A549 (cell line): ENCODE measurements around the gene NCAPH2.
"Not testable (repeated sequence)": the region's sequence is repeated elsewhere in the genome, so short reads cannot be mapped to it uniquely, and the experiment has no call there.

ENCODE experiments used
- CTCF ChIP-seq: fragments of >200 bp; sonication (Bioruptor Twin); formaldehyde crosslinking; IDR thresholded peaks from 3 replicates; pipeline ENCODE4 v1.5.1; 2016
- REST ChIP-seq: fragments of 200-600 bp; sonication (generic); IDR thresholded peaks from 2 replicates; pipeline ENCODE4 v1.6.1; 2016; ENCODE audit warnings: antibody characterized with exemption, mild to moderate bottlenecking, moderate library complexity

GRCh38 chr22:50541667-50542026 lies 33.6 kb downstream of the NCAPH2 start:
- TF ChIP-seq REST, CTCF: not testable (repeated sequence)
